Astrocyte of the cerebellum (primary cell): Measurements from ENCODE around the gene HECW1.

Experiments used
- DNase-seq: peaks from one replicate; pipeline ENCODE4 v3.0.0-alpha.2; 2011; ENCODE audit warnings: low read depth
- H3K4me3 ChIP-seq: 2 replicates; pipeline ENCODE4 v1.5.1; 2011; ENCODE audit warnings: mild to moderate bottlenecking, low read depth, low read length, moderate library complexity
- in situ Hi-C: cut with HindIII; loops from 2 replicates; pipeline ENCODE4 v1.10.0; 2017; ENCODE audit warnings: low sequenced_read_pairs
- TF ChIP-seq, protein P1 (sequence below): IDR thresholded peaks from 2 replicates; pipeline ENCODE4 v1.5.1; 2012; ENCODE audit warnings: low read length, low read depth, moderate library complexity, mild to moderate bottlenecking; ENCODE audit errors: missing control alignments

Gene HECW1

GRCh38 chr7:43520201-43520600 lies 407.8 kb downstream of the HECW1 start:
- no peak overlapping the region for H3K4me3 ChIP-seq
- TF ChIP-seq, protein P1, sequence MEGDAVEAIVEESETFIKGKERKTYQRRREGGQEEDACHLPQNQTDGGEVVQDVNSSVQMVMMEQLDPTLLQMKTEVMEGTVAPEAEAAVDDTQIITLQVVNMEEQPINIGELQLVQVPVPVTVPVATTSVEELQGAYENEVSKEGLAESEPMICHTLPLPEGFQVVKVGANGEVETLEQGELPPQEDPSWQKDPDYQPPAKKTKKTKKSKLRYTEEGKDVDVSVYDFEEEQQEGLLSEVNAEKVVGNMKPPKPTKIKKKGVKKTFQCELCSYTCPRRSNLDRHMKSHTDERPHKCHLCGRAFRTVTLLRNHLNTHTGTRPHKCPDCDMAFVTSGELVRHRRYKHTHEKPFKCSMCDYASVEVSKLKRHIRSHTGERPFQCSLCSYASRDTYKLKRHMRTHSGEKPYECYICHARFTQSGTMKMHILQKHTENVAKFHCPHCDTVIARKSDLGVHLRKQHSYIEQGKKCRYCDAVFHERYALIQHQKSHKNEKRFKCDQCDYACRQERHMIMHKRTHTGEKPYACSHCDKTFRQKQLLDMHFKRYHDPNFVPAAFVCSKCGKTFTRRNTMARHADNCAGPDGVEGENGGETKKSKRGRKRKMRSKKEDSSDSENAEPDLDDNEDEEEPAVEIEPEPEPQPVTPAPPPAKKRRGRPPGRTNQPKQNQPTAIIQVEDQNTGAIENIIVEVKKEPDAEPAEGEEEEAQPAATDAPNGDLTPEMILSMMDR, result no peak
- in situ Hi-C loops, result no loop called here
- no peak for DNase-seq

DNA sequence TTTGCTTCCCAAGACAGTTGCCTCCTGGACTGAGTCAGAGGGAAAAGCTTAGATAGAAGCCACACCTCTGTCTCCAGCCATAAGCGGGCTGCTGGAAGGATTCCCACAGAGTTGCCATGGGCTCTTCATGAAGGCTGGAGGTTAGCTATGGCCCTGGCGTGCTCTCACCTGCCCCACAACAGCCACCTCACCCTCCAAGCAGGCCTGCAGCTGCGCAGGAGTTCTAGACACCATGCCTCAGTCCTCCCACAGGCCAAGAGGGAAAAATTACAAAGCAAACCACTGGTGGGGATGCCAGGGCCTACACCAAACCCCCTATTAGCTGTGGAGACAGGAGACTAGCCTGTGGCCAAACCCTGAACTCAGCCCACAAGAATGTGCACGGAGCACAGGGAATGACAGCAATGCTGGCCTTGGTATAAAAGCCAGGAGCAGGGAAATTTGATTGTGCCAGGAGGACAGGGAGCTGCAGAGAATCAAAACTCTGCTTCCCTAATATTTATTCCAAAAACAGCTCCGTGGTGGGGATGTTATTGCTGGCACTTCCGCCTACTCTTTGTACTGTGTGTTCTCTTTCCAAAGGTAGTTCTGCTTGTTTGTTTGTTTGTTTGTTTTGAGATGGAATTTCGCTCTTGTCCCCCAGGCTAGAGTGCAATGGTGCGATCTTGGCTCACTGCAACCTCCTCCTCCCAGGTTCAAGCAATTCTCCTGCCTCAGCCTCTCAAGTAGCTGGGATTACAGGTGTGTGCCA lies 410.1 kb downstream of the HECW1 start:
- in situ Hi-C loops, result no loop called here
- DNase-seq, result peak; percentile 84
- TF ChIP-seq, protein P1, result no peak
- H3K4me3 ChIP-seq, result no peak overlapping the region

DNA sequence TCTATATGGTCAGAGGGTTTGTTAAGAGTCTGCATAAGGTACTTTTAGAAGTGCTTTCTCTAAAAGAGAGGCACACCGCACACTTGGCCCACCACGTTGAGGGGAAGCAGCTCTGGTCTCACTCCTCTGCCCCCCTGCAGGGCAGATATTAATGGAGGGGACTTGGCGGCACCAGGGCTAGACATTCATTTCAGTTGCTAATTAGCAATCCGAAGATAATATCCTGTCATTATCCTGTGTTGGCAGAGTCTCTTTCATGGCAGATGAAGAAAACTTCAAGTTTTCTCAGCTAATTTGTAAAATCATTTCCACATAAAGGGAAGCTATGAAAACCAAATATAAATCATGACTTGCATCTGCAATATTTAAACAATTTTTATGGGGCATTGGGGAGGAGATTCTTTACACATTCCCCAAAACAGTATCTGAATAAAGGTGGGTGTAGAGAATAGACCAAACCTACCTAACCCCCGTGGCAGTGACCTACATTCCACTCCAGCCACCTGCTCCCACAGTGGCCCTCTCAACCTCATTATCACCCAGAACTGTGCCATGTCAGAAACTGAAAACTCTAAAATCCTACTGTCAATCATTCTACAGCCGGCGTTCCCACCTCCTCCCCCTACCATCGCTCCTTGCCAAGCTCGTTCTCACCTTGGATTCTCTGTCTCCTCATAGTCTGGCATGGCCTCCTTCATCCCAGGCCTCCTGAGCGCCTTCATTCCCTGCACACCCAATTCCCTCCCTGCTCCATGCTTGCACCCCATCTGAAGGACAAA lies 416.3 kb downstream of the HECW1 start:
- H3K4me3 ChIP-seq, result no peak overlapping the region
- TF ChIP-seq, protein P1, result no peak
- DNase-seq, result no peak
- in situ Hi-C loops, result no loop called here

DNA sequence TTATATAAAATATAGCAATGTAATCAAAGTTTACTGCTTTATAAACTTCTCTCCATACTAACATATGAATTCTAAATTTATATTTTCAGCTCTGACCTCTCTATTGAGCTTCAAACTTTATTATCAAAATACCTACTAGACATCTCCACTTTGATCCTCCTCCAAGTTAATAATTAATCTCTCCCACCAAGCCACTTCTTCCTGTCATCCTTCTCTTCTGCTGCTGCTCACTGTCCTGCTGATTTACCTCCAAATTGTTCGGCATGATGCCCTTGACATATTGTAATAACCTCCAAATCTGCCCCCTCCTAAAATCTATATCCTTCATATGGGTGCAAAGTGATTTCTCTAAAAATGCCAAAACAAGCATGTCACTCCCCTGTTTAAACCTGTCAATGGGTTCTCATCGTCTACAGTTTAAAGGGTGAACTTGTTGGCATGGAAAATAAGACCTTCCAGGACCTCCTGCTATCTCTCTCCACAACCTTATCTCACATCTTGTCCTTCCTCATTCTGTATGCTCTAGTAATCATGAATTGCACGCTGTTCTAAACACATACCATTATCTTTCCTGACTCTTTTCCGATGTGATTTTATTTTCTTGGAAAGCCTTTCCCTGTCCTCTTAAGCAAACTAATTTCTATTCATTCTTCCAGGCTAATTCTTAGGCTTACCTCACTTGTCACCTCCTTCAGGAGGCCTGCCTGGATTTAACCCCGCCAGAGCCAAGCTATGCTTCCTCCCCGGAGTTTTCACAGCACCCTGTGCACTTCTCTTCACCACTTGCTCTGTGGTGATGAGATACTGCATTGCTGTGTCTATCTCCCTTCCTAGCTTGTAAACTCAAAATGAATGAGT lies 418.3 kb downstream of the HECW1 start:
- H3K4me3 ChIP-seq, result no peak overlapping the region
- no peak for DNase-seq
- in situ Hi-C loops, result no loop called here
- TF ChIP-seq, protein P1, result no peak

GRCh38 chr7:43531700-43532099 lies 419.3 kb downstream of the HECW1 start:
- no peak for DNase-seq
- TF ChIP-seq, protein P1, result no peak
- in situ Hi-C loops, result no loop called here
- no peak overlapping the region for H3K4me3 ChIP-seq

- DNase-seq, result no peak
- TF ChIP-seq, protein P1, result no peak
- H3K4me3 ChIP-seq, result no peak overlapping the region
- in situ Hi-C loops, result no loop called here
These were observed 421.5 kb downstream of the HECW1 start for GRCh38 chr7:43533801-43534479.
